Ovary (tissue), 3 donors: Measurements from ENCODE around the gene FAM149A.

Source experiments
- CTCF ChIP-seq, 3 donors: fragments of 450-650 bp in 2 of 3; fragments of 200-600 bp in 1 of 3; IDR thresholded peaks; one replicate each; pipeline versions ENCODE4 v1.5.1 to v1.8.0; 2016 to 2022; ENCODE audit warnings: antibody characterized with exemption in 3 of 3, mild to moderate bottlenecking in 1 of 3
- EP300 ChIP-seq: sonication (generic); formaldehyde crosslinking; IDR thresholded peaks from one replicate; pipeline ENCODE4 v1.6.1; 2017; ENCODE audit warnings: antibody characterized with exemption
- POLR2A ChIP-seq: fragments of 450-650 bp; IDR thresholded peaks from one replicate; pipeline ENCODE4 v1.6.1; 2017; ENCODE audit warnings: antibody characterized with exemption, mild to moderate bottlenecking, moderate library complexity
- donor health status: DM: no; HTN: no; CAD: no.

GRCh38 chr4:186109245-186109644, 4.7 kb downstream of the FAM149A start:
- no peak for TF ChIP-seq POLR2A
- no peak for TF ChIP-seq CTCF (IDR thresholded peaks at IDR 0.05)
- no peak for TF ChIP-seq EP300
